Neural progenitor cell (in vitro differentiated cells): Measurements from ENCODE around the gene CNTRL. TPM values are rescaled to one million over a fixed set of nuclear protein-coding genes. Genes with fewer than 3 reads are reported as not detected.

Experiments used
- DNase-seq: peaks from one replicate; pipeline ENCODE4 v3.0.0-alpha.2; 2016; ENCODE audit warnings: low spot score
- H2AFZ ChIP-seq: fragments of 200-600 bp; sonication (generic); replicated peaks from 2 replicates; pipeline ENCODE4 v1.6.1; 2016; ENCODE audit warnings: antibody characterized with exemption
- H3F3A ChIP-seq: fragments of 200-600 bp; sonication (generic); 2 replicates; pipeline ENCODE4 v1.6.1; 2016; ENCODE audit warnings: antibody characterized with exemption, low read depth
- H3K27ac ChIP-seq: fragments of 200-600 bp; sonication (generic); 2 replicates; pipeline ENCODE4 v1.5.1; 2016; ENCODE audit warnings: mild to moderate bottlenecking
- H3K27me3 ChIP-seq: fragments of 200-600 bp; sonication (generic); 2 replicates; pipeline ENCODE4 v1.6.1; 2016; ENCODE audit warnings: mild to moderate bottlenecking, moderate library complexity
- H3K36me3 ChIP-seq: fragments of 200-600 bp; sonication (generic); 2 replicates; pipeline ENCODE4 v1.5.1; 2016
- H3K4me1 ChIP-seq: fragments of 200-600 bp; sonication (generic); 2 replicates; pipeline ENCODE4 v1.6.1; 2016; ENCODE audit warnings: mixed run types
- H3K4me2 ChIP-seq: fragments of 200-600 bp; sonication (generic); 2 replicates; pipeline ENCODE4 v1.6.1; 2016
- H3K4me3 ChIP-seq: fragments of 200-600 bp; sonication (generic); 2 replicates; pipeline ENCODE4 v1.5.1; 2016
- H3K79me2 ChIP-seq: fragments of 200-600 bp; sonication (generic); 2 replicates; pipeline ENCODE4 v1.6.1; 2016; ENCODE audit warnings: low read depth
- H3K9ac ChIP-seq: fragments of 200-600 bp; sonication (generic); 2 replicates; pipeline ENCODE4 v1.6.1; 2016
- H3K9me3 ChIP-seq: fragments of 200-600 bp; sonication (generic); 2 replicates; pipeline ENCODE4 v1.5.1; 2016; ENCODE audit warnings: low read depth
- H4K20me1 ChIP-seq: fragments of 200-600 bp; sonication (generic); 2 replicates; pipeline ENCODE4 v1.6.1; 2016; ENCODE audit warnings: low read depth
- H3K27ac Mint-ChIP-seq: 3 replicates; pipeline ENCODE4 v1.8.0; 2021; ENCODE audit warnings: mixed read lengths
- H3K27me3 Mint-ChIP-seq: 2 replicates; pipeline ENCODE4 v1.8.0; 2022; ENCODE audit warnings: low read depth, mild to moderate bottlenecking, inconsistent platforms, moderate library complexity, mixed read lengths; ENCODE audit not compliant: insufficient read depth
- H3K36me3 Mint-ChIP-seq: 3 replicates; pipeline ENCODE4 v1.8.0; 2021; ENCODE audit warnings: mixed read lengths
- H3K4me1 Mint-ChIP-seq: 3 replicates; pipeline ENCODE4 v1.8.0; 2021; ENCODE audit warnings: mixed read lengths
- H3K4me3 Mint-ChIP-seq: 3 replicates; pipeline ENCODE4 v1.8.0; 2021; ENCODE audit warnings: mild to moderate bottlenecking, moderate library complexity, mixed read lengths
- H3K9me3 Mint-ChIP-seq: 3 replicates; pipeline ENCODE4 v1.8.0; 2020; ENCODE audit warnings: mixed read lengths
- EZH2 ChIP-seq: fragments of 200-600 bp; sonication (generic); IDR thresholded peaks from 2 replicates; pipeline ENCODE4 v1.6.1; 2017; ENCODE audit warnings: antibody characterized with exemption, mild to moderate bottlenecking, moderate library complexity
- EZH2phosphoT487 ChIP-seq: fragments of 200-600 bp; sonication (generic); IDR thresholded peaks from 2 replicates; pipeline ENCODE4 v1.6.1; 2017; ENCODE audit warnings: antibody characterized with exemption
- total RNA-seq: library from RNA; depleted of rRNA; stranded (reverse); fragments of >200 nt; gene quantifications from 2 replicates; pipeline ENCODE4 v1.2.3, GENCODE V29; 2015; ENCODE audit warnings: low replicate concordance
- TF ChIP-seq, protein P1 (sequence below): fragments of 200-600 bp; sonication (generic); IDR thresholded peaks from 2 replicates; pipeline ENCODE4 v1.5.1; 2017; ENCODE audit warnings: antibody characterized with exemption, mild to moderate bottlenecking

CNTRL gene
- total RNA-seq, 1 donor from 2014 or later = 45.4 TPM

DNA sequence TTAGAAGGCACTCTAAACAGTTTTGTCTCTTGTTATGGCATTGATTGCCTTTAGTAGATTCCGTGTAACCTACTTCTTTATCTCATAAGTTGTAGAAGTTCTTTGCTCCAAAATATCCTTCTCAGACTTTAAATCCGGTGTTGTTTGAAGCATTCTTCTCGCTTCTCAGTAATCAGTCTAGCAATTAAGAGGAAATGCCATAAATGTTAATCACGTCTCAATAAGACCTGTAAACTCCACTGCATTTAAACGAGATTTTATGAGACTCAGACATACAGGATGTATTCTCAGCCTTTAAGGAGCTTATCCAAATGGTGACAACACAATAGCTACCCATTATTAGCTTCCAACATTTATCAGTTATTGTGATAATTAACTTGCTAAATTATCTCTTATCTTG lies 16.9 kb upstream of the CNTRL start:
- DNase-seq = no peak
- no peaks in the 10 kb centered on the region for H3K27me3 ChIP-seq
- peaks cover 7% of the 10 kb centered on the region for H3F3A ChIP-seq
- peaks cover 11% of the 10 kb centered on the region for H3K4me1 ChIP-seq
- H3K4me2 ChIP-seq = no peak overlapping the region
- no peaks in the 10 kb centered on the region for H3K36me3 ChIP-seq
- H4K20me1 ChIP-seq = no peaks in the 10 kb centered on the region
- no peak overlapping the region for H3K4me3 ChIP-seq
- H3K79me2 ChIP-seq = no peaks in the 10 kb centered on the region
- H3K9ac ChIP-seq = no peak overlapping the region
- TF ChIP-seq EZH2phosphoT487 = no peak
- TF ChIP-seq, protein P1, sequence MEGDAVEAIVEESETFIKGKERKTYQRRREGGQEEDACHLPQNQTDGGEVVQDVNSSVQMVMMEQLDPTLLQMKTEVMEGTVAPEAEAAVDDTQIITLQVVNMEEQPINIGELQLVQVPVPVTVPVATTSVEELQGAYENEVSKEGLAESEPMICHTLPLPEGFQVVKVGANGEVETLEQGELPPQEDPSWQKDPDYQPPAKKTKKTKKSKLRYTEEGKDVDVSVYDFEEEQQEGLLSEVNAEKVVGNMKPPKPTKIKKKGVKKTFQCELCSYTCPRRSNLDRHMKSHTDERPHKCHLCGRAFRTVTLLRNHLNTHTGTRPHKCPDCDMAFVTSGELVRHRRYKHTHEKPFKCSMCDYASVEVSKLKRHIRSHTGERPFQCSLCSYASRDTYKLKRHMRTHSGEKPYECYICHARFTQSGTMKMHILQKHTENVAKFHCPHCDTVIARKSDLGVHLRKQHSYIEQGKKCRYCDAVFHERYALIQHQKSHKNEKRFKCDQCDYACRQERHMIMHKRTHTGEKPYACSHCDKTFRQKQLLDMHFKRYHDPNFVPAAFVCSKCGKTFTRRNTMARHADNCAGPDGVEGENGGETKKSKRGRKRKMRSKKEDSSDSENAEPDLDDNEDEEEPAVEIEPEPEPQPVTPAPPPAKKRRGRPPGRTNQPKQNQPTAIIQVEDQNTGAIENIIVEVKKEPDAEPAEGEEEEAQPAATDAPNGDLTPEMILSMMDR = no peak
- no peak for TF ChIP-seq EZH2
- no peak overlapping the region for H3K27ac ChIP-seq
- peaks cover 3% of the 10 kb centered on the region for H3K27me3 Mint-ChIP-seq
- no peaks in the 10 kb centered on the region for H3K9me3 ChIP-seq
- peaks cover 11% of the 10 kb centered on the region for H3K4me1 Mint-ChIP-seq
- H3K27ac Mint-ChIP-seq = no peak overlapping the region
- H2AFZ ChIP-seq = no peak overlapping the region
- H3K9me3 Mint-ChIP-seq = peaks cover 5% of the 10 kb centered on the region
- no peak overlapping the region for H3K4me3 Mint-ChIP-seq
- peaks cover 10% of the 10 kb centered on the region for H3K36me3 Mint-ChIP-seq

DNA sequence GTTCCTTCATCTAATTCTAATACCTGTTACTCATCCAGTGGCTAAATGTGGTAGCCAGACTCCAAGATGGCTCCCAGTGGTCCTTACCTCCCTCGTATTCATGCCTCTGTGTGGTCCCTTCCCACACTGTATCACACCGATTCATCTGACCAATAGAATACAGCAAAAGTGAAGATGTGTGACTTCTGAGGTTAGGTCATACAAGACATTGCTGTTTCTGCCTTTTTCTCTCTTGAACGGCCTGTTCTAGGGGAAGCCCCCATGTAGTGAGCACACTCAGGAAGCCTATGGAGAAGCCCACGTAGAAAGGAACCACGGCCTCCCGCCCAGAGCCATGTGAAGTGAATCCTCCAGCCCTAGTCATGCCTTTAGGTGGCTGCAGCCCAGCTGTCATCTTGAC lies 15.2 kb upstream of the CNTRL start:
- Histone ChIP-seq H4K20me1 (no peaks in the 10 kb centered on the region), H3K4me2 (no peak overlapping the region), H3K27me3 (no peaks in the 10 kb centered on the region), H3K9me3 (no peaks in the 10 kb centered on the region), H2AFZ (no peak overlapping the region), H3F3A (no peaks in the 10 kb centered on the region), H3K9ac (no peak overlapping the region), H3K27ac (no peak overlapping the region), H3K36me3 (no peaks in the 10 kb centered on the region), H3K79me2 (no peaks in the 10 kb centered on the region), H3K4me1 (no peaks in the 10 kb centered on the region), H3K4me3 (no peak overlapping the region)
- no peak overlapping the region for H3K27ac Mint-ChIP-seq
- peaks cover 12% of the 10 kb centered on the region for H3K36me3 Mint-ChIP-seq
- DNase-seq = no peak
- TF ChIP-seq, protein P1 = no peak
- TF ChIP-seq EZH2 (no peak), EZH2phosphoT487 (no peak)
- H3K4me1 Mint-ChIP-seq = peaks cover 8% of the 10 kb centered on the region
- H3K27me3 Mint-ChIP-seq = peaks cover 3% of the 10 kb centered on the region
- H3K9me3 Mint-ChIP-seq = peaks cover 5% of the 10 kb centered on the region
- no peak overlapping the region for H3K4me3 Mint-ChIP-seq

DNA sequence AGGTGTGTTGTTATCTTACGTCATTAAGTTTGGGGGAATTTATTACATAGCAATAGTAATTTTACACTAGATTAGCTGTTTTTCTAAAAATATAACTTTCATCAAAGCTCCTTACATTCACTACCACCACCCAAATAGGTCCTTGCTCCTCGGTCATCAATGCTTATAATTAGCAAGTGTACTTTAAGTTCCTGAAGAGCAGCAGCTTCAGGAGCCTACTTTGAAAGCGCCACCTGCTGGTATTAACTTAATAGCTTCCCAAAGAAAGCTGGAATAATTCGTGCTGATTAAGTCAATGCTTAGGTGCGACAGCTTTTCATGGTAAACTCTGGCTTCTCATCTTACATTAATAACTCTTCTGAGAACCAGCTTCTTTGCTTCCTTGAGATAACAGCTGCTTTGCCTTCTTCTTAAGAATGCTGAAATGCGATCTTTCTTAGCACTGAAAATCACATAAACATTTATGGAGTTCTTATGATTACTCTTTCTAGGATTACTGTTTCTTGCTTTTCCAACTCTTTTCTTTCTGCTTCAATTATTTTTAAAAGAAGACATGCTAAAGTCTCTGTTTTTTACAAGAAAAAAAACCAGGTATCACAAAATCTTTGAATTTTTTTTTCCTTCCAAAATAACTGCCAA lies 14.6 kb upstream of the CNTRL start:
- Mint-ChIP-seq H3K27ac (no peak overlapping the region), H3K36me3 (peaks cover 8% of the 10 kb centered on the region), H3K27me3 (peaks cover 2% of the 10 kb centered on the region), H3K4me3 (no peak overlapping the region), H3K4me1 (peaks cover 8% of the 10 kb centered on the region), H3K9me3 (peaks cover 5% of the 10 kb centered on the region)
- H4K20me1 ChIP-seq = no peaks in the 10 kb centered on the region
- no peak overlapping the region for H3K27ac ChIP-seq
- H3K79me2 ChIP-seq = no peaks in the 10 kb centered on the region
- H3F3A ChIP-seq = no peaks in the 10 kb centered on the region
- no peak overlapping the region for H3K9ac ChIP-seq
- TF ChIP-seq, protein P1 = peak; percentile 87
- no peak for TF ChIP-seq EZH2phosphoT487
- H3K27me3 ChIP-seq = no peaks in the 10 kb centered on the region
- H3K4me1 ChIP-seq = no peaks in the 10 kb centered on the region
- DNase-seq = peak; percentile 87
- no peak overlapping the region for H3K4me3 ChIP-seq
- no peak overlapping the region for H3K4me2 ChIP-seq
- no peaks in the 10 kb centered on the region for H3K36me3 ChIP-seq
- H2AFZ ChIP-seq = no peak overlapping the region
- no peaks in the 10 kb centered on the region for H3K9me3 ChIP-seq
